ENCODE data around the gene SLC1A7. TPM values are rescaled to one million over a fixed set of nuclear protein-coding genes. Genes with fewer than 3 reads are reported as not detected.

The SLC1A7 gene
- total and polyA plus RNA-seq, 2 of the 13 experiments (the other 11 are each of a cell fraction or from before 2014, with no cell fraction given) = 0.04 to 2.0 TPM

- no peak for TF ChIP-seq ZNF318 (CRISPR knock-in tag; IDR thresholded peaks at IDR 0.05)
- TF ChIP-seq NR2F2 (IDR thresholded peaks at IDR 0.05; ENCODE audit: borderline replicate concordance, low read depth) = no peak
- no peak for TF ChIP-seq TEAD2 (CRISPR knock-in tag; IDR thresholded peaks at IDR 0.05)
- TF ChIP-seq ZNF549 (CRISPR knock-in tag; IDR thresholded peaks at IDR 0.05) = no peak
- no peak for TF ChIP-seq EHMT2 (IDR thresholded peaks at IDR 0.05; ENCODE audit: borderline replicate concordance, low read depth, low read length)
- no peak for TF ChIP-seq ATF7-NPFF (CRISPR knock-in tag; IDR thresholded peaks at IDR 0.05; ENCODE audit: low read depth)
- TF ChIP-seq REPIN1 (CRISPR knock-in tag; IDR thresholded peaks at IDR 0.05; ENCODE audit: borderline replicate concordance, low read depth) = no peak
- no peak for TF ChIP-seq NFKBIZ (CRISPR knock-in tag; IDR thresholded peaks at IDR 0.05)
- TF ChIP-seq HNRNPK (IDR thresholded peaks at IDR 0.05; ENCODE audit: low read depth, low read length, poor library complexity, severe bottlenecking) = no peak
- TF ChIP-seq ZNF605 (CRISPR knock-in tag; IDR thresholded peaks at IDR 0.05) = no peak
- TF ChIP-seq ZNF503 (CRISPR knock-in tag; IDR thresholded peaks at IDR 0.05) = no peak
- TF ChIP-seq ZNF510 (CRISPR knock-in tag; IDR thresholded peaks at IDR 0.05; ENCODE audit: low read depth) = no peak
- no peak for TF ChIP-seq SP5 (CRISPR knock-in tag; IDR thresholded peaks at IDR 0.05; ENCODE audit: borderline replicate concordance, low read depth)
- no peak for TF ChIP-seq ZSCAN20 (CRISPR knock-in tag; IDR thresholded peaks at IDR 0.05; ENCODE audit: borderline replicate concordance)
- peak; percentile 54; the same call in 1 of the 2 replicates for TF ChIP-seq ZBTB33 (CRISPR knock-in tag; IDR thresholded peaks at IDR 0.05)
These were observed 52.0 kb downstream of the SLC1A7 start (continued) for GRCh38 chr1:53090227-53091147.

Measured in HepG2 (cell line).